Upper lobe of left lung (tissue), 4 donors: ENCODE results near the gene BPIFB1.

Experiments used
- CTCF ChIP-seq, 6 experiments: fragments of 450-650 bp in 4 of 6; fragments of 200-600 bp in 2 of 6; sonication (generic) in 2 of 6; IDR thresholded peaks; one replicate each; pipeline ENCODE4 v1.5.1; 2016 to 2019; ENCODE audit warnings: antibody characterized with exemption in 6 of 6
- EP300 ChIP-seq, 4 donors: sonication (generic); formaldehyde crosslinking; IDR thresholded peaks; one replicate each; pipeline ENCODE4 v1.5.1; 2017; ENCODE audit warnings: antibody characterized with exemption in 4 of 4, control low read depth in 2 of 4

GRCh38 chr20:33338467-33339258 is 55.6 kb downstream of the BPIFB1 start:
- no peak for TF ChIP-seq CTCF (IDR thresholded peaks at IDR 0.05)
- TF ChIP-seq EP300 (IDR thresholded peaks at IDR 0.05), result no peak
